H1 (cell line): ENCODE results near the gene GDPGP1. TPM values are rescaled to one million over a fixed set of nuclear protein-coding genes. Genes with fewer than 3 reads are reported as not detected.

Experiments used
- CTCF ChIA-PET: fragments of 300-600 bp; sonication (Branson Sonifier 250); formaldehyde crosslinking; loops from one replicate; lab custom pipeline; 2021; ENCODE audit not compliant: partially characterized antibody; lab: Charles Lee
- POLR2A ChIA-PET: fragments of 300-600 bp; sonication (Branson Sonifier 250); formaldehyde crosslinking; loops from one replicate; lab custom pipeline; 2021; ENCODE audit warnings: inconsistent platforms; ENCODE audit not compliant: partially characterized antibody; lab: Charles Lee
- DNase-seq, 2 experiments: peaks; one replicate each; pipeline versions ENCODE4 v3.0.0 to v3.0.0-alpha.2; 2010 to 2022; ENCODE audit warnings: low spot score in 2 of 2, low read depth in 1 of 2, mixed read lengths in 1 of 2
- FAIRE-seq: peaks from 2 replicates; lab custom pipeline; 2011; peaks lifted over from hg19 to GRCh38; lab: Jason Lieb, UNC
- H2AFZ ChIP-seq: 2 replicates; pipeline ENCODE4 v1.8.1; 2012; ENCODE audit warnings: low read length, inconsistent platforms
- H2AK5ac ChIP-seq: 2 replicates; pipeline ENCODE4 v1.6.1; 2013; ENCODE audit warnings: low read depth, low read length
- H2BK120ac ChIP-seq: replicated peaks from 2 replicates; pipeline ENCODE3; 2013; ENCODE audit warnings: low read depth, low read length, inconsistent platforms
- H2BK12ac ChIP-seq: 2 replicates; pipeline ENCODE4 v1.6.1; 2013; ENCODE audit warnings: low read depth, low read length
- H2BK15ac ChIP-seq: 2 replicates; pipeline ENCODE4 v1.6.1; 2013; ENCODE audit warnings: low read length
- H2BK20ac ChIP-seq: 2 replicates; pipeline ENCODE4 v1.6.1; 2013; ENCODE audit warnings: low read length
- H2BK5ac ChIP-seq: 2 replicates; pipeline ENCODE4 v1.6.1; 2013; ENCODE audit warnings: low read depth, low read length
- H3K14ac ChIP-seq: 2 replicates; pipeline ENCODE4 v1.6.1; 2013; ENCODE audit warnings: inconsistent platforms; ENCODE audit not compliant: insufficient read length
- H3K18ac ChIP-seq: 2 replicates; pipeline ENCODE4 v1.6.1; 2013; ENCODE audit warnings: low read length; ENCODE audit errors: extremely low read depth
- H3K23ac ChIP-seq: 2 replicates; pipeline ENCODE4 v1.6.1; 2013; ENCODE audit warnings: inconsistent platforms; ENCODE audit not compliant: insufficient read length
- H3K23me2 ChIP-seq: 2 replicates; pipeline ENCODE4 v1.6.1; 2013; ENCODE audit warnings: low read depth, low read length
- H3K27ac ChIP-seq: 2 replicates; pipeline ENCODE4 v1.6.1; 2011; ENCODE audit warnings: low read depth, low read length, inconsistent platforms
- H3K27me3 ChIP-seq, 4 experiments: replicated peaks in 1 of 4; 1 replicate in 1 of 4; 2 replicates in 3 of 4; pipeline versions ENCODE4 v1.6.1 to v1.8.1; 2011 to 2013; ENCODE audit warnings: low read length in 3 of 4, mild to moderate bottlenecking in 3 of 4, inconsistent platforms in 2 of 4, mixed read lengths in 2 of 4, moderate library complexity in 1 of 4; ENCODE audit not compliant: control insufficient read depth in 3 of 4, insufficient read depth in 3 of 4; ENCODE audit errors: extremely low read depth in 1 of 4
- H3K36me3 ChIP-seq, 4 experiments: 2 replicates each; pipeline versions ENCODE4 v1.6.1 to v1.8.1; 2011 to 2013; ENCODE audit warnings: mild to moderate bottlenecking in 4 of 4, low read length in 3 of 4, moderate library complexity in 2 of 4, control low read depth in 1 of 4, inconsistent platforms in 1 of 4; ENCODE audit not compliant: insufficient read depth in 4 of 4, control insufficient read depth in 2 of 4
- H3K4ac ChIP-seq: replicated peaks from 2 replicates; pipeline ENCODE3; 2013; ENCODE audit warnings: low read length, low read depth, mixed read lengths, inconsistent platforms; ENCODE audit not compliant: insufficient read length
- H3K4me1 ChIP-seq, 4 experiments: replicated peaks in 1 of 4; 1 replicate in 1 of 4; 2 replicates in 3 of 4; pipeline versions ENCODE4 v1.6.1 to v1.8.1; 2011 to 2013; ENCODE audit warnings: low read length in 3 of 4, inconsistent platforms in 2 of 4, mixed read lengths in 1 of 4; ENCODE audit not compliant: insufficient read depth in 4 of 4, control insufficient read depth in 3 of 4
- H3K4me2 ChIP-seq, 2 experiments: 2 replicates each; pipeline versions ENCODE4 v1.6.1 to v1.8.1; 2011 to 2013; ENCODE audit warnings: low read depth in 2 of 2, low read length in 2 of 2, control low read depth in 1 of 2, inconsistent platforms in 1 of 2, mild to moderate bottlenecking in 1 of 2; ENCODE audit not compliant: insufficient read depth in 1 of 2
- H3K4me3 ChIP-seq, 4 experiments: fragments of 200-600, 300-600 bp in 1 of 4; sonication (generic), shearing (Covaris generic), sonication (Bioruptor Twin) in 1 of 4; 2 replicates each; pipeline versions ENCODE4 v1.5.1 to v1.8.1; 2011 to 2016; ENCODE audit warnings: low read length in 4 of 4, low read depth in 3 of 4, control low read depth in 2 of 4, inconsistent platforms in 2 of 4, mild to moderate bottlenecking in 2 of 4, mixed read lengths in 1 of 4, moderate library complexity in 1 of 4; ENCODE audit not compliant: insufficient read depth in 2 of 4; ENCODE audit errors: extremely low read depth in 1 of 4
- H3K56ac ChIP-seq: replicated peaks from 2 replicates; pipeline ENCODE3; 2013; ENCODE audit warnings: low read depth, mild to moderate bottlenecking, mixed read lengths, low read length, inconsistent platforms; ENCODE audit not compliant: insufficient read length
- H3K79me1 ChIP-seq: 2 replicates; pipeline ENCODE4 v1.6.1; 2013; ENCODE audit warnings: low read depth, low read length, control low read depth
- H3K79me2 ChIP-seq, 2 experiments: 2 replicates each; pipeline versions ENCODE4 v1.6.1 to v1.8.1; 2012 to 2013; ENCODE audit warnings: low read length in 2 of 2, mild to moderate bottlenecking in 2 of 2, inconsistent platforms in 1 of 2; ENCODE audit not compliant: insufficient read depth in 2 of 2, control insufficient read depth in 1 of 2
- H3K9ac ChIP-seq, 4 experiments: replicated peaks in 1 of 4; 1 replicate in 1 of 4; 2 replicates in 3 of 4; pipeline versions ENCODE4 v1.6.1 to v1.8.1; 2011 to 2013; ENCODE audit warnings: low read depth in 3 of 4, low read length in 3 of 4, control low read depth in 2 of 4, mild to moderate bottlenecking in 2 of 4, moderate library complexity in 2 of 4, inconsistent platforms in 1 of 4; ENCODE audit errors: extremely low read depth in 1 of 4
- H3K9me3 ChIP-seq, 2 experiments: 2 replicates each; pipeline versions ENCODE4 v1.6.1 to v1.8.1; 2012 to 2013; ENCODE audit warnings: mild to moderate bottlenecking in 2 of 2, moderate library complexity in 2 of 2, control low read depth in 1 of 2, inconsistent platforms in 1 of 2, low read depth in 1 of 2, low read length in 1 of 2, mixed read lengths in 1 of 2; ENCODE audit not compliant: insufficient read depth in 2 of 2
- H4K20me1 ChIP-seq, 2 experiments: replicated peaks in 1 of 2; 2 replicates each; pipeline versions ENCODE3 to v1.8.1; 2011 to 2013; ENCODE audit warnings: inconsistent platforms in 2 of 2, low read length in 2 of 2, mild to moderate bottlenecking in 1 of 2; ENCODE audit not compliant: insufficient read depth in 2 of 2, control insufficient read depth in 1 of 2
- H4K5ac ChIP-seq: 2 replicates; pipeline ENCODE4 v1.6.1; 2013; ENCODE audit warnings: low read length, low read depth, mixed read lengths, inconsistent platforms; ENCODE audit not compliant: insufficient read length
- H4K8ac ChIP-seq: 2 replicates; pipeline ENCODE4 v1.8.0; 2013; ENCODE audit warnings: mild to moderate bottlenecking, moderate library complexity, low read length, inconsistent platforms; ENCODE audit not compliant: insufficient read depth; ENCODE audit errors: extremely low read depth
- H4K91ac ChIP-seq: replicated peaks from 2 replicates; pipeline ENCODE3; 2013; ENCODE audit warnings: low read length, mixed read lengths, inconsistent platforms; ENCODE audit not compliant: insufficient read length
- BACH1 ChIP-seq: IDR thresholded peaks from 2 replicates; pipeline ENCODE4 v1.6.1; 2012; ENCODE audit warnings: low read length, improper control_type of control experiment
- CBX5 ChIP-seq: fragments of 300-800, 300-1000 bp; sonication (generic); IDR thresholded peaks from 2 replicates; pipeline ENCODE4 v1.7.1; 2016; ENCODE audit warnings: antibody characterized with exemption, low read length, low read depth
- CHD2 ChIP-seq: IDR thresholded peaks from 2 replicates; pipeline ENCODE4 v1.6.1; 2012; ENCODE audit warnings: low read length, improper control_type of control experiment
- GABPA ChIP-seq: IDR thresholded peaks from 2 replicates; pipeline ENCODE4 v1.6.1; 2011; ENCODE audit warnings: mild to moderate bottlenecking, low read length, moderate library complexity, borderline replicate concordance; ENCODE audit not compliant: insufficient read depth
- JUN ChIP-seq: IDR thresholded peaks from 2 replicates; pipeline ENCODE4 v1.6.1; 2011; ENCODE audit warnings: low read depth, mild to moderate bottlenecking, improper control_type of control experiment, low read length
- KDM5A ChIP-seq: fragments of 200-600 bp; IDR thresholded peaks from 2 replicates; pipeline ENCODE4 v1.7.1; 2012; ENCODE audit warnings: mild to moderate bottlenecking, low read length, inconsistent platforms, mixed read lengths
- SP1 ChIP-seq: IDR thresholded peaks from 2 replicates; pipeline ENCODE4 v1.6.1; 2011; ENCODE audit warnings: low read depth, low read length
- YY1 ChIP-seq: IDR thresholded peaks from 2 replicates; pipeline ENCODE4 v1.6.1; 2011; ENCODE audit warnings: low read depth, mild to moderate bottlenecking, low read length
- WGBS, 2 experiments: shearing (Covaris generic) in 1 of 2; methylation state at CpG; one replicate each; pipeline versions ENCODE4 v1.1.6 to v1.1.7; 2013 to 2015; ENCODE audit warnings: low lambda C conversion rate in 2 of 2, mixed read lengths in 2 of 2, inconsistent platforms in 1 of 2, low coverage in 1 of 2, missing lambda C conversion rate in 1 of 2; ENCODE audit not compliant: insufficient replicate concordance in 2 of 2, insufficient coverage in 1 of 2, insufficient read length in 1 of 2; ENCODE audit errors: extremely low coverage in 1 of 2, missing lambda C conversion rate in 1 of 2; 5-methylcytosine and 5-hydroxymethylcytosine counted together
- polyA plus RNA-seq, 7 experiments: library from polyadenylated mRNA; depleted of rRNA in 3 of 7; stranded (reverse) in 5 of 7; unstranded in 2 of 7; fragments of >200 nt in 5 of 7; fragments of 200-250 nt in 2 of 7; gene quantifications; 1 replicate in 5 of 7; 2 replicates in 1 of 7; 4 replicates in 1 of 7; pipeline versions ENCODE4 v1.2.1 to v1.2.3, GENCODE V29; 2011 to 2013; ENCODE audit warnings: missing spikeins in 2 of 7, mixed read lengths in 2 of 7
- total RNA-seq: library from RNA; stranded (reverse); fragmentation: NEBNext Ultra II Directional; extraction: Animal tissue kit (Norgen Biotek cat#: 25700); gene quantifications from 2 replicates; pipeline ENCODE4 v1.2.1, GENCODE V29; 2021

Gene GDPGP1
- total and polyA plus RNA-seq, 2 of the 8 experiments (the other 6 are each of a cell fraction or from before 2014, with no cell fraction given) = 1.8 to 5.6 TPM

- no peak overlapping the region for H2BK5ac ChIP-seq
Measured at GRCh38 chr15:90227816-90228772, 5.9 kb upstream of the GDPGP1 start.

More at GRCh38 chr15:90227816-90228772, 5.9 kb upstream of the GDPGP1 start:
- 92% methylated on average over 36 of the region's 38 CpGs; no CpG with 5 or more reads in 1 of the 2 experiments for WGBS, 2 experiments
- ChIA-PET POLR2A (no interaction called here), CTCF (interaction anchor here (0.6 to 2.2 kb wide), 8 partner anchors 10 to 85 kb away, joined by 3 to 8 read pairs (median 4); no protein-coding TSS in a partner anchor)
- H3K27ac ChIP-seq = no peak overlapping the region
- H2BK120ac ChIP-seq = no peak overlapping the region
- H3K36me3 ChIP-seq = peaks cover 11 to 48% (median 34%) of the 10 kb centered on the region in 4 experiments; a peak in 7 of 8 replicates
- DNase-seq (no peak), FAIRE-seq (no peak)
- no peak overlapping the region for H4K91ac ChIP-seq
- no peaks in the 10 kb centered on the region for H3K9me3 ChIP-seq
- H3K56ac ChIP-seq = no peak overlapping the region
- no peak overlapping the region for H3K14ac ChIP-seq
- no peaks in the 10 kb centered on the region for H3K79me2 ChIP-seq
- no peak overlapping the region for H3K18ac ChIP-seq
- no peak overlapping the region for H3K4me2 ChIP-seq
- H2AFZ ChIP-seq = no peak overlapping the region
- H3K79me1 ChIP-seq = peaks cover 6% of the 10 kb centered on the region
- peaks cover 0 to 7% of the 10 kb centered on the region in 2 experiments for H4K20me1 ChIP-seq
- H3K9ac ChIP-seq = no peak overlapping the region
- H3K4ac ChIP-seq = no peak overlapping the region
- no peaks in the 10 kb centered on the region for H3K27me3 ChIP-seq
- H3K4me3 ChIP-seq = no peak overlapping the region
- TF ChIP-seq GABPA = no peak
- no peak for TF ChIP-seq JUN
- no peak for TF ChIP-seq SP1
- TF ChIP-seq BACH1 = no peak
- no peak for TF ChIP-seq KDM5A
- no peak for TF ChIP-seq CHD2
- TF ChIP-seq YY1 = no peak
- TF ChIP-seq CBX5 = no peak
- H2BK20ac ChIP-seq = no peak overlapping the region
- no peak overlapping the region for H3K23ac ChIP-seq
- H2BK12ac ChIP-seq = no peak overlapping the region
- H3K23me2 ChIP-seq = peaks cover 2% of the 10 kb centered on the region
- H4K5ac ChIP-seq = no peak overlapping the region
- no peak overlapping the region for H2BK15ac ChIP-seq
- no peak overlapping the region for H4K8ac ChIP-seq
- H3K4me1 ChIP-seq = peaks cover 0 to 6% (median under 1%) of the 10 kb centered on the region in 4 experiments; a peak in 3 of 7 replicates
- no peak overlapping the region for H2AK5ac ChIP-seq
